Gastroesophageal sphincter (tissue), 3 donors: ENCODE measurements around the gene SPPL3.

Experiments
- POLR2A ChIP-seq, 2 donors: fragments of 450-650 bp; IDR thresholded peaks; one replicate each; pipeline ENCODE4 v1.6.1; 2017; ENCODE audit warnings: antibody characterized with exemption in 2 of 2, mild to moderate bottlenecking in 2 of 2, moderate library complexity in 1 of 2
- TF ChIP-seq, protein P1 (sequence below), 4 experiments: fragments of 200-600 bp in 2 of 4; fragments of 450-650 bp in 2 of 4; sonication (generic) in 1 of 4; IDR thresholded peaks; one replicate each; pipeline ENCODE4 v1.5.1; 2017 to 2019; ENCODE audit warnings: antibody characterized with exemption in 4 of 4, mild to moderate bottlenecking in 2 of 4, moderate library complexity in 2 of 4

DNA sequence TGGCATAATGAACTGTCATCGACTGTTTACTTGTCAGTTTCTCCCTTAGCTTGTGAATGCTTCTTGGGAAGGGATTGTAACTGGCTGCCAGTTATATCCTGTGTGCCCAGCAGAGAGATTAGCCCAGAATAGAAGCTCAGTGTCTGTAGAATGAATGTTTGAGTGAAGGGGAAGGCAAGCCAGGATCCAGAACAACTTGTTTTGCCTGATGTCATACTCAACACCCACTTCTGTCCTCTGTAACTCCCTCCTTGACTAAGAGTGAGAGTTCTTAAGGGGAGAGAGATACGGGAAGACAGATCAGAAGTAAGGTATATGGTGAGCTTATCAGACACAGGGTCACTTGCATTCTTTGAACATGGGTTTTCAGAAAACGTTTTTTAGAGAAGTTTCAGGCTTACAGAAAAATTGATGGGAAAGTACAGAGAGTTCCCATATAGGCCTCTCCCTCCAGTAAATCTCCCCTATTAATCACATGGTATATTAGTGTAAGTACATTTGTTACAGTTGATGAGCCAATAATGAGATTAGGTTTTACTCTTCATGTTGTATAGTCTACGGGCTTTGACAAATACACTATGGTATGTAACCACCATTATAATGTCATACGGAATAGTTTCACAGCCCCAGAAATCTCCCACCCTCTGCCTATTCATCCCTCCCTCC is 5.6 kb upstream of the SPPL3 start:
- TF ChIP-seq, protein P1, sequence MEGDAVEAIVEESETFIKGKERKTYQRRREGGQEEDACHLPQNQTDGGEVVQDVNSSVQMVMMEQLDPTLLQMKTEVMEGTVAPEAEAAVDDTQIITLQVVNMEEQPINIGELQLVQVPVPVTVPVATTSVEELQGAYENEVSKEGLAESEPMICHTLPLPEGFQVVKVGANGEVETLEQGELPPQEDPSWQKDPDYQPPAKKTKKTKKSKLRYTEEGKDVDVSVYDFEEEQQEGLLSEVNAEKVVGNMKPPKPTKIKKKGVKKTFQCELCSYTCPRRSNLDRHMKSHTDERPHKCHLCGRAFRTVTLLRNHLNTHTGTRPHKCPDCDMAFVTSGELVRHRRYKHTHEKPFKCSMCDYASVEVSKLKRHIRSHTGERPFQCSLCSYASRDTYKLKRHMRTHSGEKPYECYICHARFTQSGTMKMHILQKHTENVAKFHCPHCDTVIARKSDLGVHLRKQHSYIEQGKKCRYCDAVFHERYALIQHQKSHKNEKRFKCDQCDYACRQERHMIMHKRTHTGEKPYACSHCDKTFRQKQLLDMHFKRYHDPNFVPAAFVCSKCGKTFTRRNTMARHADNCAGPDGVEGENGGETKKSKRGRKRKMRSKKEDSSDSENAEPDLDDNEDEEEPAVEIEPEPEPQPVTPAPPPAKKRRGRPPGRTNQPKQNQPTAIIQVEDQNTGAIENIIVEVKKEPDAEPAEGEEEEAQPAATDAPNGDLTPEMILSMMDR (IDR thresholded peaks at IDR 0.05) = no peak
- TF ChIP-seq POLR2A (IDR thresholded peaks at IDR 0.05) = no peak
